Amniotic epithelial cell (primary cell): Measurements from ENCODE around the gene SIL1.
"Not testable (repeated sequence)": the region's sequence is repeated elsewhere in the genome, so short reads cannot be mapped to it uniquely, and the experiment has no call there.

Experiments used
- DNase-seq: peaks from one replicate; pipeline ENCODE4 v3.0.0-alpha.2; 2010; ENCODE audit warnings: low read depth

Gene SIL1

GRCh38 chr5:139197710-139198669 lies at the start of gene SIL1:
Gene SIL1, minus strand, starts transcription at chr5:139198368. Its CDS starts 70,525 bp downstream, at chr5:139127843.
- peak; percentile 91 for DNase-seq

GRCh38 chr5:139246394-139246793 lies 48.2 kb upstream of the SIL1 start:
- DNase-seq = peak; percentile 39

DNA sequence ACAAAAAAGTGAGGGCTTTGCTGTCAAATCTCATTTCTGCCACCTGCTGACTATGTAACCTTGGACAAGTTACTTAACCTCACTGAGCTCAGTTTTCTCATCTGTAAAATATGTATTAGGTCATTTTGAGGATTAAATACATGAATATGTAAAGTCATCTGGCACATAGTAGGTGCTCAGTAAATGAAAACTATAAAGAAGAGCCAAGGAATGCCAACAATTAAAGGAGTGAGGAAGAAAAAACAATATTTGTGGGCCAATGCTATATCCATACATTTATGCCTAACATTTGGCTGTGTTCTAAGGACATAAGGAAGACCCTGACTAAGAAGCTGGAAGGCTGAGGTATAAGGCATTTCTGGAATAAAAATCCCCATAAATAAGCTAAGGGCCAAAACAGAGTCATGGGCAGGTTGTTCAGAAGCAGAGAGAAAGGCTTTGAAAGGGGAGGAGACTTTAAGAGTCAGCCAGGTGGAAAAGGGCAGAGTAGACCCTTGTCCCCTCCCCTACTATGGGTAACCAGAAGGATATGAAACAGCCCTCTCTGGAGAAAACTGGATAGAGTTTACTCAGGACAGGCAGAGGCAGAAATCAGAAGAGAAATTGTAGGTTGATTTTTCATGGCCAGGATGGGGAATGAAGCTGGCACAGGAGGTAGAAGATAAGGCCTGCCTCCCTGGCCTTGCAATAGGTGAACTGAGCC lies 47.6 kb upstream of the SIL1 start:
- no peak for DNase-seq

GRCh38 chr5:139243425-139243970 lies 45.3 kb upstream of the SIL1 start:
- no peak for DNase-seq

GRCh38 chr5:139241139-139241538 lies 43.0 kb upstream of the SIL1 start:
- no peak for DNase-seq

DNA sequence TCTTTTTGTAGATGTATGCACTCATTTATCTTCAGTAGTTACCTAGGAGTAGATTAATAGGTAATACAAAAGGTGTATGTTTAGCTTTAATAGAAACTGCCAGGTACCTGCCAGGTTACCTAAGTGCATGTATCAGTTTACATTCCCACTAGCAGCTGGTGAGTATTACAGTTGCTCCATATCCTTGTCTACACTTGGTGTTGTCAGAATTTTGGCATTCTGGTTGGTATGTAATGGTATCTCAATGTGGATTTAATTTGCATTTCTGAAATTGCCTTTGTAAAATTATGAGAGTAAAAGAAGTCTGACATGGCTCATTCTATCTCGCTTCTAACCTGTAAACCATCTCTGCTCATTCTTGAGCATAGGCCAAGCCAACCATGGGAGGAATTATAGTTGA lies 38.3 kb upstream of the SIL1 start:
- DNase-seq = no peak

DNA sequence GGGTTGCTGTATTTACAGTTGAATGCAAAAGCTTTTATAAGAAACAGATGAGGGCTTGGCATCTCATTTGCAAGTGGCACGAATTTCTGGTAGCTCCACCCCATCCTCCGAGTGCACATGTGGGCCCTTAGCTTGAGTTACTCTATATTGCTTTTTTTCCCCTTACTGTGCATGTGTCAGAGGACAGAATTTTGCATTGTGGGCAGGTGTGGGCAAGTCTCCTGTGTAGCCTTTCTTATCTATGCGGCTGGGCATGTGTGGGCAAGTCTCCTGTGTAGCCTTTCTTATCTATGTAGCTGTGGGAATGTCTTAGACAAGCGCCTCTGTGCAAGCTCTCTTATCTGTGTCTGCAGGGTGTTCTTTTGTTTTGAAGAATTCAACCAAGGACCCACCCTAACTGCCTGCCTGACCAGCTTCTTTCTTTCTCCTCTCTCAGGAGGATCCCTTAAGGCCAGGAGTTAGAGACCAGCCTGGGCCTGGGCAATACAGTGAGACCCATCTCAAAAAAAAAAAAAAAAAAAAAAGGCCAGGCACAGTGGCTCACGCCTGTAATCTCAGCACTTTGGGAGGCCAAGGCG lies 34.1 kb upstream of the SIL1 start:
- no peak for DNase-seq

GRCh38 chr5:139228201-139228803 lies 30.1 kb upstream of the SIL1 start:
- no peak for DNase-seq

DNA sequence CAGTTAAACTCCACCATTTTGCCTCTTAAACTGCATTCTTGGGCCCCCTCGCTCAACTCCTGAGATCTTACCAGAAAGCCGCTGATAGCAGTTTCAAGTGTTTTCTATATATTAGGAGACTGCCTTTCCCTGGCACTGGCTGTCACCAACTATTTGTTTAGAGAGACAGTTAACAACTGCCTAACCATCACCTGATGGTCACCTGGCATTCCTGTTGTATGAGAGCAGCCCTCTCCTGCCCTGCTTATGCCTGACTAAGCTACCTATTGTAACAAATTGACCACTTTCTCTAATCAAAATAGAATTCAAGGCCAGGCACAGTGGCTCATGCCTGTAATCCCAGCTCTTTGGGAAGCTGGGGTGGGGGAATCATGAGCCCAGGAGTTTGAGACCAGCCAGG lies 28.0 kb upstream of the SIL1 start:
- no peak for DNase-seq

GRCh38 chr5:139223481-139223880 lies 25.3 kb upstream of the SIL1 start:
- DNase-seq = no peak

DNA sequence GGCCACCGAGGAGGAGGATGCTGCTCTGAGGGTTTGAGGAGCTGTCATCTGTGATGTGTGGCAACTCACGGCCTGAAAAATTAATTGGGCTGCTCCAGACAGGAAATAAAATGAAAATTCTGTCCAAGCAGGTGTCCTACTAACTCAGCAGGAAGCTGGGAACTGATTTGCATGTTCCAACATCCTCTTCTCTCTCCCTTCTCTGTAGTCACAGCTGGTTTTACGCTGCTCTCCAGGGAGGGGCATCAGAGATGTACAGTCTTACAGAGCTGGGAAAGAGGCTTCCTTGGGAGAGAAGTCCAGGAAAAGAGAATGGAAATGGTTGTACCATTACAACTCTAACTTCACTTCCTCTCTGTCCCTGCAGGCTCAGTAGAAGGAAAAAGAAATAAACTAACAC lies 24.2 kb upstream of the SIL1 start:
- no peak for DNase-seq

GRCh38 chr5:139218038-139218437 lies 19.9 kb upstream of the SIL1 start:
- DNase-seq = not testable (repeated sequence)

- DNase-seq = no peak
These were observed 17.2 kb upstream of the SIL1 start for GRCh38 chr5:139215107-139215975.

GRCh38 chr5:139214646-139215045 lies 16.5 kb upstream of the SIL1 start:
- no peak for DNase-seq

DNA sequence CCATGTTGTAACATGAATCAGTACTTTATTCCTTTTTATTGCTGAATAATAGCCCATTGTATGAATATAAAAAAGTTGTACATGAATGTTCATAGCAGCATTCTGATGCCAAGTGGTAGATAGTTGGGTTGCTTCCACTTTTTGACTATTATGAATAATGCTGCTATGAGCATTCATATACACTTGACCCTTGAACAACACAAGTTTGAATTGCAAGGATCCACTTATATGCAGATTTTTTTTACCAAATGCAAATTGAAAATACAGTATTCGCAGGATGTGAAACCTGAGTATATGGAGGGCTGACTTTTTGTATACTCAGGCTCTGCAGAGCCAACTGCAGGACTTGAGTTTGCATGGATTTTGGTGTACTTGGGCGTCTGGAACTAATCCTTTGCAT lies 14.7 kb upstream of the SIL1 start:
- no peak for DNase-seq

- DNase-seq = no peak
These were observed 14.3 kb upstream of the SIL1 start for GRCh38 chr5:139212486-139212885.

GRCh38 chr5:139210585-139210984 lies 12.4 kb upstream of the SIL1 start:
- no peak for DNase-seq

DNA sequence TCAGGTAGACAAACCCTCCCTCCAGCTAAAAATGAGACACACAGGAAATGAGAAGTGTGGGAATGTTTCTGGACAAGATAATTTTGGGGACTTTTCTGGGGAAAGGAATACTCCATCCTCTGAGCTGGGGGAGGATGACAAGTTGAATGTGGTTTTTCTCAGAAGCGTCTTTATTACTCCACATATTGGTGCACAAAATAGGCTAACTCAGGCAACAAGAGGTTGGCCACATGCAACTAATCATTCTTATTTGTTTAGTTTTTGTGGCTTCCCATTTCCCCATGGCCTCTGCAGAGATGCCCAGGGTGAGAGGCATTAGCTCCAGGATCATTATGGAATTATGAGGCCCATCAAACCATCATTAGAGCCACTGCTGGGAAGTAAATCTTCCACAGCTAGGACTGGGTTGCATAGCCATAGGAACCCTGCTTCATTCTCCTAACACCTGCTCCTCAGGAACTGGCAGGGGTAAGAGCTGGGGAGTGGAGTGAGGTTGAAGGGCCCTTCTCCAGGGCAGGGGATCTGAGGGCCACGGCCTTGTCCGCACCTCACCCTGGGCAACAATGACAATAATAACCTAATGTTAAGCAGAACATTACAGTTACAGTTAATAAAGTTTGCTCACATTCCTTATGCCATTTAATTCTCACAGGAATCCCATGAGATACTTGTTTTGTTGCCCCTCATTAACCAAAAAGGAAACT lies 9.3 kb upstream of the SIL1 start:
- no peak for DNase-seq

- no peak for DNase-seq
These were observed 7.4 kb upstream of the SIL1 start for GRCh38 chr5:139205586-139205985.

GRCh38 chr5:139205124-139205523 lies 7.0 kb upstream of the SIL1 start:
- no peak for DNase-seq

GRCh38 chr5:139204196-139204595 lies 6.0 kb upstream of the SIL1 start:
- DNase-seq = no peak
